ENCODE measurements around the gene CD300LB. TPM values are rescaled to one million over a fixed set of nuclear protein-coding genes. Genes with fewer than 3 reads are reported as not detected.
"Not testable (repeated sequence)": the region's sequence is repeated elsewhere in the genome, so short reads cannot be mapped to it uniquely, and the experiment has no call there.

Gene CD300LB
- total RNA-seq, 2 donors from 2014 or later: not detected

GRCh38 chr17:74563358-74563757, 32.1 kb upstream of the CD300LB start:
- Histone ChIP-seq H3K9me3 (ENCODE audit: control insufficient read depth, low read length) (peaks cover 7% of the 10 kb centered on the region), H3K27me3 (ENCODE audit: control insufficient read depth, insufficient read depth, low read length, poor library complexity, severe bottlenecking) (peaks cover 21% of the 10 kb centered on the region), H3K4me3 (ENCODE audit: low read length) (no peak overlapping the region), H3K4me1 (ENCODE audit: control insufficient read depth, insufficient read depth, low read length) (no peaks in the 10 kb centered on the region), H3K9ac (ENCODE audit: extremely low read depth, low read length, poor library complexity, severe bottlenecking) (no peak overlapping the region), H3K27ac (ENCODE audit: low read depth, low read length) (no peak overlapping the region), H3K36me3 (ENCODE audit: control insufficient read depth, insufficient read depth, low read length) (no peaks in the 10 kb centered on the region)
- DNase-seq: no peak
- H3K4me1 Mint-ChIP-seq: peaks cover 1% of the 10 kb centered on the region
- TF ChIP-seq, protein P1, sequence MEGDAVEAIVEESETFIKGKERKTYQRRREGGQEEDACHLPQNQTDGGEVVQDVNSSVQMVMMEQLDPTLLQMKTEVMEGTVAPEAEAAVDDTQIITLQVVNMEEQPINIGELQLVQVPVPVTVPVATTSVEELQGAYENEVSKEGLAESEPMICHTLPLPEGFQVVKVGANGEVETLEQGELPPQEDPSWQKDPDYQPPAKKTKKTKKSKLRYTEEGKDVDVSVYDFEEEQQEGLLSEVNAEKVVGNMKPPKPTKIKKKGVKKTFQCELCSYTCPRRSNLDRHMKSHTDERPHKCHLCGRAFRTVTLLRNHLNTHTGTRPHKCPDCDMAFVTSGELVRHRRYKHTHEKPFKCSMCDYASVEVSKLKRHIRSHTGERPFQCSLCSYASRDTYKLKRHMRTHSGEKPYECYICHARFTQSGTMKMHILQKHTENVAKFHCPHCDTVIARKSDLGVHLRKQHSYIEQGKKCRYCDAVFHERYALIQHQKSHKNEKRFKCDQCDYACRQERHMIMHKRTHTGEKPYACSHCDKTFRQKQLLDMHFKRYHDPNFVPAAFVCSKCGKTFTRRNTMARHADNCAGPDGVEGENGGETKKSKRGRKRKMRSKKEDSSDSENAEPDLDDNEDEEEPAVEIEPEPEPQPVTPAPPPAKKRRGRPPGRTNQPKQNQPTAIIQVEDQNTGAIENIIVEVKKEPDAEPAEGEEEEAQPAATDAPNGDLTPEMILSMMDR (conservative IDR thresholded peaks at IDR 0.05): no peak
- WGBS, 2 experiments (ENCODE audit: insufficient coverage in 1 of 2, insufficient read length in 1 of 2): 89 to 100% methylated on average over 1 of the region's 1 CpG
- H3K36me3 Mint-ChIP-seq (ENCODE audit: low read depth): no peaks in the 10 kb centered on the region
- no peak overlapping the region for H3K27ac Mint-ChIP-seq
- H3K4me3 Mint-ChIP-seq: no peak overlapping the region
- peaks cover 10% of the 10 kb centered on the region for H3K9me3 Mint-ChIP-seq
- H3K27me3 Mint-ChIP-seq (ENCODE audit: insufficient read depth): peaks cover 20% of the 10 kb centered on the region

GRCh38 chr17:74561586-74561985, 30.3 kb upstream of the CD300LB start:
- H3K4me1 ChIP-seq (ENCODE audit: control insufficient read depth, insufficient read depth, low read length): no peaks in the 10 kb centered on the region
- TF ChIP-seq, protein P1 (conservative IDR thresholded peaks at IDR 0.05): no peak
- H3K27ac Mint-ChIP-seq: no peak overlapping the region
- no peaks in the 10 kb centered on the region for H3K36me3 ChIP-seq (ENCODE audit: control insufficient read depth, insufficient read depth, low read length)
- H3K9ac ChIP-seq (ENCODE audit: extremely low read depth, low read length, poor library complexity, severe bottlenecking): no peak overlapping the region
- H3K27me3 Mint-ChIP-seq (ENCODE audit: insufficient read depth): peaks cover 11% of the 10 kb centered on the region
- DNase-seq: no peak
- no peak overlapping the region for H3K4me3 ChIP-seq (ENCODE audit: low read length)
- H3K27me3 ChIP-seq (ENCODE audit: control insufficient read depth, insufficient read depth, low read length, poor library complexity, severe bottlenecking): peaks cover 7% of the 10 kb centered on the region
- peaks cover 13% of the 10 kb centered on the region for H3K9me3 ChIP-seq (ENCODE audit: control insufficient read depth, low read length)
- H3K27ac ChIP-seq (ENCODE audit: low read depth, low read length): no peak overlapping the region
- no peaks in the 10 kb centered on the region for H3K36me3 Mint-ChIP-seq (ENCODE audit: low read depth)
- H3K9me3 Mint-ChIP-seq: peaks cover 25% of the 10 kb centered on the region
- 88 to 92% methylated on average over 3 of the region's 3 CpGs for WGBS, 2 experiments (ENCODE audit: insufficient coverage in 1 of 2, insufficient read length in 1 of 2)
- H3K4me1 Mint-ChIP-seq: peaks cover 1% of the 10 kb centered on the region
- no peak overlapping the region for H3K4me3 Mint-ChIP-seq

DNA sequence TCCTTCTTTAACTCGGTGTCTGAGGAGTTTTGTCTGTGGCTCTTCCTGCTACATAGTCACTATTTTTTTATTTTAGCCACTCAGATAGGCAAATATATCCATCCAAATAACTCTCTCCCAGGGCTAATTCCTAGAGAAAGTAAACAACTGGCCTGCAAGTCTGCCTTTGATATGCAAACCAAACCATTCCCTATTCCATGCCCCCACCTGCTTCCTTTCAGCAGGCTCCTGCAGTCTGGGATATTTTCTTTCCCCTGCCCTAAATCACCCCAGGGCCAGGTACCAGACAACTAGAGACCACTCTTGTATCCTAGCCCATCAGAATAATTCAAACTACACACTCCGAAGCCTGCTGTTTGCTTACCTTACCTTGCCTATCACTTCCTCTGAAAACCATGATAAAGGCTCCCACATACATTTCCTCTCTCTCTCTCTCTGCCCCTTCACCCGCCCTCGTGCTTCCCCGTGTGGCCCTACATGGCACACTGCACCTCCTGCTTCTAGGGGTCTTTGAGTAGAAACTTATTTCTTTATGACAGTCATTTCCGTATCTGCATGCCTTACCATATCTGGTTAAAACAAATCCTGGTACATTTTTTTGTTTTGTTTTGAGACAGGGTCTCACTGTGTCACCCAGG, 27.7 kb upstream of the CD300LB start:
- no peaks in the 10 kb centered on the region for H3K36me3 ChIP-seq (ENCODE audit: control insufficient read depth, insufficient read depth, low read length)
- peaks cover 13% of the 10 kb centered on the region for H3K9me3 ChIP-seq (ENCODE audit: control insufficient read depth, low read length)
- no peaks in the 10 kb centered on the region for H3K27me3 ChIP-seq (ENCODE audit: control insufficient read depth, insufficient read depth, low read length, poor library complexity, severe bottlenecking)
- Mint-ChIP-seq H3K4me3 (no peak overlapping the region), H3K27ac (no peak overlapping the region), H3K4me1 (no peaks in the 10 kb centered on the region), H3K27me3 (ENCODE audit: insufficient read depth) (peaks cover 16% of the 10 kb centered on the region), H3K36me3 (ENCODE audit: low read depth) (no peaks in the 10 kb centered on the region), H3K9me3 (peaks cover 31% of the 10 kb centered on the region)
- H3K4me3 ChIP-seq (ENCODE audit: low read length): no peak overlapping the region
- H3K4me1 ChIP-seq (ENCODE audit: control insufficient read depth, insufficient read depth, low read length): no peaks in the 10 kb centered on the region
- no peak overlapping the region for H3K27ac ChIP-seq (ENCODE audit: low read depth, low read length)
- no peak for DNase-seq
- WGBS, 2 experiments (ENCODE audit: insufficient coverage in 1 of 2, insufficient read length in 1 of 2): 92 to 95% methylated on average over 4 to 6 of the region's 6 CpGs
- TF ChIP-seq, protein P1 (conservative IDR thresholded peaks at IDR 0.05): no peak
- H3K9ac ChIP-seq (ENCODE audit: extremely low read depth, low read length, poor library complexity, severe bottlenecking): no peak overlapping the region

- H3K27me3 ChIP-seq (ENCODE audit: control insufficient read depth, insufficient read depth, low read length, poor library complexity, severe bottlenecking); H3K27ac Mint-ChIP-seq; DNase-seq; H3K4me3 Mint-ChIP-seq; H3K9ac ChIP-seq (ENCODE audit: extremely low read depth, low read length, poor library complexity, severe bottlenecking); H3K36me3 Mint-ChIP-seq (ENCODE audit: low read depth); H3K4me1 ChIP-seq (ENCODE audit: control insufficient read depth, insufficient read depth, low read length); H3K27ac ChIP-seq (ENCODE audit: low read depth, low read length); H3K36me3 ChIP-seq (ENCODE audit: control insufficient read depth, insufficient read depth, low read length); H3K4me3 ChIP-seq (ENCODE audit: low read length); H3K4me1 Mint-ChIP-seq: not testable (repeated sequence)
- WGBS, 2 experiments (ENCODE audit: insufficient coverage in 1 of 2, insufficient read length in 1 of 2): 73 to 76% methylated on average over 4 of the region's 4 CpGs
- peaks cover 13% of the 10 kb centered on the region for H3K9me3 ChIP-seq (ENCODE audit: control insufficient read depth, low read length)
- Mint-ChIP-seq H3K27me3 (ENCODE audit: insufficient read depth) (peaks cover 14% of the 10 kb centered on the region), H3K9me3 (peaks cover 31% of the 10 kb centered on the region)
Observed at GRCh38 chr17:74558402-74558801, 27.1 kb upstream of the CD300LB start.

All from endodermal cell (in vitro differentiated cells).